ENCODE measurements around the gene GIMAP5. TPM values are rescaled to one million over a fixed set of nuclear protein-coding genes. Genes with fewer than 3 reads are reported as not detected.

Gene GIMAP5
- total RNA-seq, 1 experiment from 2014 or later: not detected

GRCh38 chr7:150754951-150755350 lies 17.7 kb downstream of the GIMAP5 start:
- no peak overlapping the region for H3K23ac ChIP-seq (ENCODE audit: insufficient read length, low read depth, low read length)
- no peak overlapping the region for H2BK15ac ChIP-seq (ENCODE audit: low read depth, low read length)
- no peak overlapping the region for H2AFZ ChIP-seq (ENCODE audit: low read length)
- H3K9me3 ChIP-seq (ENCODE audit: control insufficient read depth, low read depth, low read length): no peaks in the 10 kb centered on the region
- Mint-ChIP-seq H3K4me1 (no peaks in the 10 kb centered on the region), H3K27ac (no peak overlapping the region), H3K9me3 (no peaks in the 10 kb centered on the region), H3K27me3 (ENCODE audit: low read depth) (peaks cover 79% of the 10 kb centered on the region), H3K4me3 (no peak overlapping the region), H3K36me3 (ENCODE audit: insufficient read depth in 1 of 3, low read depth in 3 of 3) (no peaks in the 10 kb centered on the region)
- no peaks in the 10 kb centered on the region for H4K20me1 ChIP-seq (ENCODE audit: control insufficient read depth, insufficient read depth, insufficient read length)
- no peaks in the 10 kb centered on the region for H3K79me1 ChIP-seq (ENCODE audit: insufficient read depth, low read depth, low read length, poor library complexity, severe bottlenecking)
- no peak for TF ChIP-seq CTCF (conservative IDR thresholded peaks at IDR 0.05)
- no peak overlapping the region for H2AK5ac ChIP-seq (ENCODE audit: insufficient read length, low read length)
- no peaks in the 10 kb centered on the region; the same call in 1 of the 2 replicates for H3K79me2 ChIP-seq (ENCODE audit: insufficient read depth, low read length)
- no peak overlapping the region for H3K9ac ChIP-seq (ENCODE audit: extremely low read depth, insufficient read length, low read length)
- H4K8ac ChIP-seq (replicated peaks; ENCODE audit: insufficient read length, low read depth, low read length): no peak overlapping the region
- H4K91ac ChIP-seq (ENCODE audit: insufficient read length, low read depth, low read length): no peak overlapping the region
- H3K14ac ChIP-seq (ENCODE audit: insufficient read depth, low read length): no peak overlapping the region
- H3T11ph ChIP-seq (ENCODE audit: low read length): no peak overlapping the region
- H2BK5ac ChIP-seq (ENCODE audit: insufficient read length, low read length): no peak overlapping the region
- H3K23me2 ChIP-seq (ENCODE audit: insufficient read length, low read depth, low read length, poor library complexity, severe bottlenecking): no peaks in the 10 kb centered on the region
- H2BK12ac ChIP-seq (ENCODE audit: insufficient read length, low read depth, low read length): no peak overlapping the region
- no peak for DNase-seq
- H4K5ac ChIP-seq (ENCODE audit: insufficient read length, low read depth, low read length): no peak overlapping the region
- H3K27me3 ChIP-seq (ENCODE audit: insufficient read depth, low read length): no peaks in the 10 kb centered on the region; the same call in 1 of the 2 replicates
- no peaks in the 10 kb centered on the region for H3K4me1 ChIP-seq (ENCODE audit: insufficient read depth, low read length)
- H3K18ac ChIP-seq (ENCODE audit: insufficient read length, low read depth, low read length): no peak overlapping the region
- no peak overlapping the region for H3K27ac ChIP-seq (ENCODE audit: insufficient read length, low read depth, low read length)
- H3K4ac ChIP-seq (ENCODE audit: low read depth, low read length): no peak overlapping the region
- no peak overlapping the region for H2BK120ac ChIP-seq (ENCODE audit: low read depth, low read length, poor library complexity, severe bottlenecking)
- no peak overlapping the region for H3K4me2 ChIP-seq (ENCODE audit: insufficient read depth, insufficient read length, low read length)
- H2BK20ac ChIP-seq (ENCODE audit: low read depth, low read length, poor library complexity, severe bottlenecking): no peak overlapping the region
- H3K56ac ChIP-seq (ENCODE audit: insufficient read length, low read depth, low read length): no peak overlapping the region
